Endometrial microvascular endothelial cells (primary cell): ENCODE measurements around the gene BCL7A. TPM values are rescaled to one million over a fixed set of nuclear protein-coding genes. Genes with fewer than 3 reads are reported as not detected.
"Not testable (repeated sequence)": the region's sequence is repeated elsewhere in the genome, so short reads cannot be mapped to it uniquely, and the experiment has no call there.

ENCODE experiments used
- in situ Hi-C: cut with HindIII; loops from 2 replicates; pipeline ENCODE4 v1.10.0; 2017; ENCODE audit warnings: low sequenced_read_pairs, low pct_unique_long_range_greater_than_20kb; ENCODE audit errors: inconsistent ontology term
- total RNA-seq: library from RNA; depleted of rRNA; stranded (reverse); fragments of >200 nt; gene quantifications from one replicate; pipeline ENCODE4 v1.2.3, GENCODE V29; 2015; ENCODE audit errors: inconsistent ontology term

The BCL7A gene
- total RNA-seq, 1 donor from 2014 or later = 2.7 TPM

GRCh38 chr12:122100568-122100967, 78.9 kb downstream of the BCL7A start:
- in situ Hi-C loops = no loop called here

- in situ Hi-C loops = no loop called here
Observed at GRCh38 chr12:122102331-122102730, 80.6 kb downstream of the BCL7A start.

GRCh38 chr12:122104844-122105243, 83.2 kb downstream of the BCL7A start:
- in situ Hi-C loops = no loop called here

GRCh38 chr12:122105496-122105895, 83.8 kb downstream of the BCL7A start:
- in situ Hi-C loops = not testable (repeated sequence)

GRCh38 chr12:122106843-122107242, 85.2 kb downstream of the BCL7A start:
- in situ Hi-C loops = no loop called here

GRCh38 chr12:122107261-122107660, 85.6 kb downstream of the BCL7A start:
- in situ Hi-C loops = no loop called here

- in situ Hi-C loops = no loop called here
Observed at GRCh38 chr12:122111089-122111641, 89.5 kb downstream of the BCL7A start.

Other genes starting within 250 kb of the BCL7A start
- 14.6 TPM for gene RHOF, start 228.2 kb upstream of the BCL7A start, total RNA-seq
- gene SETD1B, start 217.9 kb upstream of the BCL7A start, total RNA-seq = 5.8 TPM
- gene HPD, start 163.0 kb upstream of the BCL7A start, total RNA-seq = not detected
- 120 TPM for gene PSMD9, start 133.1 kb upstream of the BCL7A start, total RNA-seq
- gene CFAP251, start 103.3 kb upstream of the BCL7A start, total RNA-seq = 0.37 TPM
- 13.6 TPM for gene MLXIP, start 56.9 kb downstream of the BCL7A start, total RNA-seq
- not detected for gene IL31, start 152.3 kb downstream of the BCL7A start, total RNA-seq
- gene LRRC43, start 161.2 kb downstream of the BCL7A start, total RNA-seq = not detected
- not detected for gene B3GNT4, start 181.8 kb downstream of the BCL7A start, total RNA-seq
- gene DIABLO, start 204.2 kb downstream of the BCL7A start, total RNA-seq = 71.0 TPM
- 23.9 TPM for gene VPS33A, start 244.6 kb downstream of the BCL7A start, total RNA-seq